ENCODE data around the gene MESD. TPM values are rescaled to one million over a fixed set of nuclear protein-coding genes. Genes with fewer than 3 reads are reported as not detected.

Gene MESD
- total and polyA plus RNA-seq, 9 of the 15 experiments (the other 6 are each of a cell fraction or from before 2014, with no cell fraction given) = 11.3 to 39.7 (median 22.8) TPM

DNA sequence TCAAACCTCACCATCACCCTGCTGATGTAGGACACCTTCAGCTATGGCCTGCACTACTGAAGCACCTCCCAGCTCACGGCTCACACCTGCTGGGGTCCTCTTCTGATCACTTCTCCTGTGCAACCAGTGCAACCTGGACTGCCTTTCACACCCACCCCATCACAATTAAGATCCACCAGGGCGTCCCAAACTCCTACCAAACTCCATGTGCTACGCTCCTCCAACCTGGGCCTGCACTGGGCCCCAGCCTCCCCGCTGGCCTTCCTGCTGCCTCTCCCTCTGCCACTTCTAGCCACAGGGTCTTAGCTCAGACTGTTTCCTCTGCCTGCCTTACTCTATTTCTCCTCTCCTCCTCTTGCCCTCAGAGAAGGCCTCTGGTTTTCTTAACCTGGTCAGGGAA, 12.8 kb downstream of the MESD start (continued):
- TF ChIP-seq, protein P1, sequence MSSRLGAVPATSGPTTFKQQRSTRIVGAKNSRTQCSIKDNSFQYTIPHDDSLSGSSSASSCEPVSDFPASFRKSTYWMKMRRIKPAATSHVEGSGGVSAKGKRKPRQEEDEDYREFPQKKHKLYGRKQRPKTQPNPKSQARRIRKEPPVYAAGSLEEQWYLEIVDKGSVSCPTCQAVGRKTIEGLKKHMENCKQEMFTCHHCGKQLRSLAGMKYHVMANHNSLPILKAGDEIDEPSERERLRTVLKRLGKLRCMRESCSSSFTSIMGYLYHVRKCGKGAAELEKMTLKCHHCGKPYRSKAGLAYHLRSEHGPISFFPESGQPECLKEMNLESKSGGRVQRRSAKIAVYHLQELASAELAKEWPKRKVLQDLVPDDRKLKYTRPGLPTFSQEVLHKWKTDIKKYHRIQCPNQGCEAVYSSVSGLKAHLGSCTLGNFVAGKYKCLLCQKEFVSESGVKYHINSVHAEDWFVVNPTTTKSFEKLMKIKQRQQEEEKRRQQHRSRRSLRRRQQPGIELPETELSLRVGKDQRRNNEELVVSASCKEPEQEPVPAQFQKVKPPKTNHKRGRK (tag; IDR thresholded peaks at IDR 0.05) = no peak
- TF ChIP-seq FOXK2 (conservative IDR thresholded peaks at IDR 0.05 in 1 of 2, IDR thresholded peaks at IDR 0.05 in 1 of 2; ENCODE audit: low read depth in 2 of 2) = no peak
- no peak for TF ChIP-seq NFIC (IDR thresholded peaks at IDR 0.05)
- TF ChIP-seq, protein P2, sequence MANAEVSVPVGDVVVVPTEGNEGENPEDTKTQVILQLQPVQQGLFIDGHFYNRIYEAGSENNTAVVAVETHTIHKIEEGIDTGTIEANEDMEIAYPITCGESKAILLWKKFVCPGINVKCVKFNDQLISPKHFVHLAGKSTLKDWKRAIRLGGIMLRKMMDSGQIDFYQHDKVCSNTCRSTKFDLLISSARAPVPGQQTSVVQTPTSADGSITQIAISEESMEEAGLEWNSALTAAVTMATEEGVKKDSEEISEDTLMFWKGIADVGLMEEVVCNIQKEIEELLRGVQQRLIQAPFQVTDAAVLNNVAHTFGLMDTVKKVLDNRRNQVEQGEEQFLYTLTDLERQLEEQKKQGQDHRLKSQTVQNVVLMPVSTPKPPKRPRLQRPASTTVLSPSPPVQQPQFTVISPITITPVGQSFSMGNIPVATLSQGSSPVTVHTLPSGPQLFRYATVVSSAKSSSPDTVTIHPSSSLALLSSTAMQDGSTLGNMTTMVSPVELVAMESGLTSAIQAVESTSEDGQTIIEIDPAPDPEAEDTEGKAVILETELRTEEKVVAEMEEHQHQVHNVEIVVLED (CRISPR knock-in tag; IDR thresholded peaks at IDR 0.05) = no peak

DNA sequence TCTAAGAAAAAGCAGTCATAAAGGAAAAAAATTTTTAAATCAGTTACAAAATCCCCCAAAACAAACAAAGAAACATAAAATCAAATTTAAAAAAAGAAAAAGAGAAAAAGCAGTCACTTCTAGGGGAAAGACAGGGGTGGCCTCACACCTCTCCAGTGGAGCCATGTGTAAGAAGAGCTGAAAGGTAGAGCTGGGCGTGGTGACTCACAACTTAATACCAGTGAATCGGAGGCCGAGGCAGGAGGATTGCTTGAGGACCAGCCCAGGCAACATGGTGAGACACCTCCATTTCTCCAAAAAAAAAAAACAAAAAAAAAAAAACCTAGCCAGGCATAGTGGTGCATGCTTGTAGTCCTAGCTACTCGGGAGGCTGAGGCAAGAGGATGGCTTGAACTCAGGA, 14.7 kb downstream of the MESD start:
- ChIA-PET POLR2A (no interaction called here), CTCF (ENCODE audit: low intra/inter-chr PET ratio) (interaction anchor here (2.2 kb wide), 1 partner anchor 291 kb away, joined by 4 read pairs; no protein-coding TSS in a partner anchor)
- Histone ChIP-seq H3K9me1 (ENCODE audit: control insufficient read depth, insufficient read depth, low read length) (peaks cover 4% of the 10 kb centered on the region), H3K36me3 (ENCODE audit: control insufficient read depth, insufficient read depth, low read length) (peaks cover 43% of the 10 kb centered on the region), H3K79me2 (ENCODE audit: control insufficient read depth, insufficient read depth, low read length) (peaks cover 20% of the 10 kb centered on the region; the same call in 2 of the 3 replicates), H2AFZ (ENCODE audit: low read depth, low read length) (no peak overlapping the region), H4K20me1 (replicated peaks; ENCODE audit: control insufficient read depth, insufficient read depth, low read length) (peaks cover 28% of the 10 kb centered on the region), H3K9me3 (replicated peaks; ENCODE audit: control insufficient read depth, insufficient read depth, low read depth, low read length) (no peaks in the 10 kb centered on the region), H3K4me2 (ENCODE audit: insufficient read depth, low read length) (no peak overlapping the region), H3K9ac (ENCODE audit: insufficient read depth in 1 of 2, low read depth in 2 of 2, low read length in 2 of 2) (no peak overlapping the region), H3K27me3 (ENCODE audit: control insufficient read depth in 2 of 2, insufficient read depth in 2 of 2, low read length in 2 of 2) (no peaks in the 10 kb centered on the region), H3K27ac (ENCODE audit: extremely low read depth, low read depth, low read length) (no peak overlapping the region), H3K4me3 (no peak overlapping the region), H3K4me1 (replicated peaks in 1 of 2; ENCODE audit: control insufficient read depth in 2 of 2, insufficient read depth in 2 of 2, low read length in 2 of 2) (peaks cover 0 to 3% of the 10 kb centered on the region in 2 experiments; a peak in 2 of 5 replicates)
- intact Hi-C loops (cut with micrococcal nuclease) = no loop called here
- ATAC-seq (no peak), FAIRE-seq (no peak), DNase-seq (ENCODE audit: extremely low read depth in 1 of 4, low spot score in 3 of 4) (no peak)
- in situ Hi-C loops (cut with MboI) = loop anchor here (5.0 to 10.0 kb wide), 3 partner anchors 292 to 518 kb away; no protein-coding TSS in a partner anchor
- no TSS peak for BruUV-seq (replicated peaks)
- whole genome bisulfite sequencing (ENCODE audit: insufficient coverage, low coverage, missing lambda C conversion rate) = 88% methylated on average over 4 of the region's 4 CpGs
- TF ChIP-seq ZSCAN32 (CRISPR knock-in tag; IDR thresholded peaks at IDR 0.05) = no peak
- no peak for TF ChIP-seq NFXL1 (CRISPR knock-in tag; IDR thresholded peaks at IDR 0.05)
- TF ChIP-seq ATF7 (IDR thresholded peaks at IDR 0.05) = no peak
- TF ChIP-seq BCOR (IDR thresholded peaks at IDR 0.05) = no peak
- TF ChIP-seq CXXC5 (CRISPR knock-in tag; IDR thresholded peaks at IDR 0.05) = no peak
- no peak for TF ChIP-seq TCF3 (CRISPR knock-in tag; IDR thresholded peaks at IDR 0.05)
- TF ChIP-seq HNRNPK (IDR thresholded peaks at IDR 0.05; ENCODE audit: low read depth, low read length, poor library complexity, severe bottlenecking) = no peak
- TF ChIP-seq KLF16 (IDR thresholded peaks at IDR 0.05) = no peak
- no peak for TF ChIP-seq SMARCC2 (IDR thresholded peaks at IDR 0.05; ENCODE audit: low read depth)
- TF ChIP-seq, protein P3, sequence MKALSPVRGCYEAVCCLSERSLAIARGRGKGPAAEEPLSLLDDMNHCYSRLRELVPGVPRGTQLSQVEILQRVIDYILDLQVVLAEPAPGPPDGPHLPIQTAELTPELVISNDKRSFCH (CRISPR knock-in tag; IDR thresholded peaks at IDR 0.05) = no peak
- TF ChIP-seq, protein P3 (tag; IDR thresholded peaks at IDR 0.05) = no peak
- no peak for TF ChIP-seq GATAD2B (IDR thresholded peaks at IDR 0.05; ENCODE audit: borderline replicate concordance)
- TF ChIP-seq TBP (optimal IDR thresholded peaks at IDR 0.05; ENCODE audit: low read depth, low read length) = no peak
- TF ChIP-seq KLF13 (tag; IDR thresholded peaks at IDR 0.05; ENCODE audit: borderline replicate concordance, low read depth) = no peak
- no peak for TF ChIP-seq MCM2 (IDR thresholded peaks at IDR 0.05; ENCODE audit: low read depth)
